ENCODE measurements around the gene NEK6.

The NEK6 gene

DNA sequence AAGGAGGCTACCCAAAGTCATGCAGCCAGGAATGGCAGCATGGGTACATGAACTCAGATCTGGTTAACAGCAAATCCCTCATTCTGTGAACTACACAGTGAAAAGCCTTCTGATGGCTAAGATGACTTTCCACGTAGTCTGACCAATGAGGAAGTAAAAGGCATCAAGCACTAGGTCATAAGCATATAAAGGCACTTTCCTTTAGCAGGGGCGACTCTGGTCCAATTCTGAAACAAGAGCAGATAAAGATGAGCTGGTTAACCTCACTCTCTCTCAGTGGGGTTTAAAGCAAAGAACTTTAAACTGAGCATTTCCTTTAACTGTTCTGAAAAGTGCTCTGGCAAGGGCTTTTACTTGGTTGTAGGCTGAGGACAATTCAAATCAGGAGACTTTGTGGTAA lies 136.4 kb downstream of the NEK6 start:
- Histone ChIP-seq H3K4me3 (ENCODE audit: low read depth in 1 of 2, low read length in 2 of 2) (no peak overlapping the region), H3K36me3 (ENCODE audit: control insufficient read depth in 1 of 2, insufficient read depth in 2 of 2, low read length in 2 of 2) (peaks cover 4 to 11% of the 10 kb centered on the region in 2 donors), H3K27ac (ENCODE audit: low read length) (no peak overlapping the region), H3K9me3 (ENCODE audit: control insufficient read depth in 1 of 2, low read length in 2 of 2) (no peaks in the 10 kb centered on the region), H3K4me1 (ENCODE audit: control insufficient read depth in 1 of 2, insufficient read depth in 2 of 2, low read length in 2 of 2) (peaks cover 14 to 34% of the 10 kb centered on the region in 2 donors), H3K27me3 (ENCODE audit: low read depth, low read length) (no peaks in the 10 kb centered on the region)

GRCh38 chr9:124394596-124394995 lies 136.8 kb downstream of the NEK6 start:
- Histone ChIP-seq H3K4me3 (ENCODE audit: low read depth in 1 of 2, low read length in 2 of 2) (no peak overlapping the region), H3K27me3 (ENCODE audit: low read depth, low read length) (no peaks in the 10 kb centered on the region), H3K9me3 (ENCODE audit: control insufficient read depth in 1 of 2, low read length in 2 of 2) (no peaks in the 10 kb centered on the region), H3K36me3 (ENCODE audit: control insufficient read depth in 1 of 2, insufficient read depth in 2 of 2, low read length in 2 of 2) (peaks cover 4 to 11% of the 10 kb centered on the region in 2 donors), H3K4me1 (ENCODE audit: control insufficient read depth in 1 of 2, insufficient read depth in 2 of 2, low read length in 2 of 2) (peaks cover 14 to 36% of the 10 kb centered on the region in 2 donors), H3K27ac (ENCODE audit: low read length) (no peak overlapping the region)

- no peak overlapping the region for H3K4me3 ChIP-seq (ENCODE audit: low read depth in 1 of 2, low read length in 2 of 2)
- H3K9me3 ChIP-seq (ENCODE audit: control insufficient read depth in 1 of 2, low read length in 2 of 2): no peaks in the 10 kb centered on the region
- H3K27ac ChIP-seq (ENCODE audit: low read length): no peak overlapping the region
- peaks cover 11 to 16% of the 10 kb centered on the region in 2 donors for H3K36me3 ChIP-seq (ENCODE audit: control insufficient read depth in 1 of 2, insufficient read depth in 2 of 2, low read length in 2 of 2)
- H3K27me3 ChIP-seq (ENCODE audit: low read depth, low read length): no peaks in the 10 kb centered on the region
- H3K4me1 ChIP-seq (ENCODE audit: control insufficient read depth in 1 of 2, insufficient read depth in 2 of 2, low read length in 2 of 2): peaks cover 9 to 37% of the 10 kb centered on the region in 2 donors
Observed at GRCh38 chr9:124395826-124396225, 138.1 kb downstream of the NEK6 start.

DNA sequence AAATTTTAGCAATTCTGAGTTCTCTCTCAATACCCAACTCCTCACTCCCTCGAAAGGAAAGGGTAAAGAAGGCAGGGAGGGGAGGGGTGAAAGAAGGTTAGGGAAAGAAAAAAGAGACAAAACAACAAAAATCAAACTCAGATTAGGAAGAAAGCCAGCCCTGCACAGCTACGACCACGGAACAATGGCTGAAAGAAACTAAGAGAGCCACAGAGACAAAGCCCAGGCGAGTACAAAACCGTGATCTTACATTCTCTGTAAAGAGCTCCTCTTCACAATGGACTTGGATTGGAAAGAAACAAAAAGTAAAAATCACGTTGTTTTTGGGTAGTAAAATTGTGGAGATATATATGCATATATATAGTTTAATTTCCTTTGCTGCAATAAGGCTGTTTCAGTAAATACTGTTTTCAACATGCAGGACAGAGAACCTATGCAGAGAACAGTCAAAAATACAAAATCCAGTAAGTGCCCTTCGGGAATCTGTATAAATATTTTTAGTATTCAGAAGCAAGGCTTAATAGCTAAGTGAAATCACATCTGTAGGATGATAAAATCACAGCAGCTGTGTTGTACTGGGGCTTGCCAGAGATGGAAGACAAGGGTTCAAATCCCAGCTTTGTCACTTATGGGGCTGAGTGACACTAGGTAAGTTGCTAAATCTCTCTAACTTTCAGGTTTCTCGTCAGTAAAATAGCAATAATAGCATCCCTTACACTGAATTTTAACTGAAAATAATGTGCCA lies 140.6 kb downstream of the NEK6 start:
- H3K27ac ChIP-seq (ENCODE audit: low read length): no peak overlapping the region
- H3K36me3 ChIP-seq (ENCODE audit: control insufficient read depth in 1 of 2, insufficient read depth in 2 of 2, low read length in 2 of 2): peaks cover 24 to 25% of the 10 kb centered on the region in 2 donors

DNA sequence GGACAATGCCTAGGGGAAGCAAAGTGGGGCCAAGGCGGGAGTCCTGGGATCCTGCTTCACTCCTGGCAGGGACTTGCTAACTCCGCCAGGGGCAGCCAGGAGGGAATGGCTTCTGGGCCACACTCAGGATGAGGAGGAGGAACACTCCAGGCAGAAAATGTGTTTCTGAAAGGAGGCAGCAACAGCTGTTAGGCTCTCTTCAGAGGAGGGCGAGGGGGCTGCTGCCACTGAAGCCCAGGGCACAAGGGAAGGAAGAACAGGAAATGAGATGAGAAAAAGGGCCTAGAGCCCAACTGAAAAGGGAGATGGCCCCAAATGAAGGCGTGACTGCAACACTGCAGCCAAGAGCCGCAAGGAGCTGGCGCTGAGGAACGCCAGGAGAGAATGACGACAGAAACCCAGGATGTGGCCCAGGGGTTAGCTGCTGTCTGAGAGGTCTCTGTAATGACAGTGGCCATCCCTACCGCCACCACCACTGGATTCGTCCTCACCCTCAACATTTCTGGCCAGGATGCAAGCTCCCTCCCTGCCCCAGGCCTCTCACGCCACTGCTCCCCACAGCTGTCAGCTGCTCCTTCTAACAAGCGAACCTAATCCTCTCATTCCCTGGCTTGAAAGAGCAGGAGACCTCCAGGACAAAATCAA lies 141.7 kb downstream of the NEK6 start:
- Histone ChIP-seq H3K9me3 (ENCODE audit: control insufficient read depth in 1 of 2, low read length in 2 of 2) (no peaks in the 10 kb centered on the region), H3K36me3 (ENCODE audit: control insufficient read depth in 1 of 2, insufficient read depth in 2 of 2, low read length in 2 of 2) (peaks cover 29 to 34% of the 10 kb centered on the region in 2 donors), H3K27ac (ENCODE audit: low read length) (no peak overlapping the region)

More for the DNA sequence above, 140.6 kb downstream of the NEK6 start:
- peaks cover 0 to 22% of the 10 kb centered on the region in 2 donors for H3K4me1 ChIP-seq (ENCODE audit: control insufficient read depth in 1 of 2, insufficient read depth in 2 of 2, low read length in 2 of 2)
- no peak overlapping the region for H3K4me3 ChIP-seq (ENCODE audit: low read depth in 1 of 2, low read length in 2 of 2)
- no peaks in the 10 kb centered on the region for H3K27me3 ChIP-seq (ENCODE audit: low read depth, low read length)
- H3K9me3 ChIP-seq (ENCODE audit: control insufficient read depth in 1 of 2, low read length in 2 of 2): no peaks in the 10 kb centered on the region

DNA sequence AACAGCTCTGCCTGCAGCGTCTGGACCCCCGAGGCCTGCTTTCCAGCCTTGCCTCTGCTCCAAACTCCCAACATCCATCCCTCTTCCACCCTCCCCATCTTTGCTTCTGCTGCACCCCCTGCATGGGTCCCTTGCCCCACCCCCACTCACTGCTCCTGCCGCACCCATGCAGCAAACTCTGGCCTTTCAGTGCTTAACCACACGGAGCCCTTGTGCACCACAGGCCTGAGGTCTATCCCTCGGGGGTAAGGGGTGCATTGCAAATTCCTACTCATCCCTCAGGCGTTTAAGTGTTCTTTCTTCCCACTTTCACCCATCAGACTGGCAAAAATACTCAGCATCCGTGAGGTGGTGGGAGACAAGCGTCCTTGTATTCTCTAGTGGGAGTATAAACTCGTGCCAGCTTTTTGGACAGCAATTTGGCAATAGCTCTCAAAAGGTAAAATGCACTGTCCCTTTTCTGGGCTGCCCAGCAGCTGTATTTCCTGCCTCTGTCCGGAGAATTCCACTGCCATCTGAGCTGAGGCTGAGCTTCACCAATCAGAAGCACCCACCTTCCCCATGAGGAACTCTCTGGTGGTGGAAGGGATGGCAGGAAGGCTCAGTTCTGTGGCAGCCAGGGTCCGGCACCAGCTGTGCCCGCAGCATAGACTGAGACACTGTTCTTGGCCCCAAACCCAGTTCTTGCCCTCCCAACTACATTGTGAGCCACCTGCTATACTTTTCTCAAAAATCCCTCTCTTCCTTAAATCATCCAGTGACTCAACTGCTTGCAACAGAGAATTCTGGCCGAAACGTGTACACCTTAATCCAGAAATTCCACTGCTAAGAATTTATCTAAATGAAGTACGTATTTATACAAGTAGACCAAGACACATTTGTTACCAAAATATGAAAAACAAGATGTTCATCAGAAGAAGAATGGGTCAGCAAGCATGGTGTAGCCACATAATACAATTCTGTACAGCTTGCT lies 142.5 kb downstream of the NEK6 start:
- Histone ChIP-seq H3K27me3 (ENCODE audit: low read depth, low read length) (no peaks in the 10 kb centered on the region), H3K27ac (ENCODE audit: low read length) (no peak overlapping the region), H3K9me3 (ENCODE audit: control insufficient read depth in 1 of 2, low read length in 2 of 2) (no peaks in the 10 kb centered on the region), H3K36me3 (ENCODE audit: control insufficient read depth in 1 of 2, insufficient read depth in 2 of 2, low read length in 2 of 2) (peaks cover 29 to 39% of the 10 kb centered on the region in 2 donors), H3K4me3 (ENCODE audit: low read depth in 1 of 2, low read length in 2 of 2) (no peak overlapping the region), H3K4me1 (ENCODE audit: control insufficient read depth in 1 of 2, insufficient read depth in 2 of 2, low read length in 2 of 2) (peaks cover 0 to 19% of the 10 kb centered on the region in 2 donors)

More for the DNA sequence above, 141.7 kb downstream of the NEK6 start:
- Histone ChIP-seq H3K4me3 (ENCODE audit: low read depth in 1 of 2, low read length in 2 of 2) (no peak overlapping the region), H3K4me1 (ENCODE audit: control insufficient read depth in 1 of 2, insufficient read depth in 2 of 2, low read length in 2 of 2) (peaks cover 0 to 19% of the 10 kb centered on the region in 2 donors), H3K27me3 (ENCODE audit: low read depth, low read length) (no peaks in the 10 kb centered on the region)
